HG02763 (cell line): ENCODE measurements around the gene PPP6R2.

Source experiments
- ATAC-seq: cut with Tn5 transposase; IDR thresholded peaks from one replicate; pipeline ENCODE4 v1.9.1; 2021; ENCODE audit warnings: mild to moderate bottlenecking, moderate library complexity; ENCODE audit not compliant: unreplicated experiment

The PPP6R2 gene

DNA sequence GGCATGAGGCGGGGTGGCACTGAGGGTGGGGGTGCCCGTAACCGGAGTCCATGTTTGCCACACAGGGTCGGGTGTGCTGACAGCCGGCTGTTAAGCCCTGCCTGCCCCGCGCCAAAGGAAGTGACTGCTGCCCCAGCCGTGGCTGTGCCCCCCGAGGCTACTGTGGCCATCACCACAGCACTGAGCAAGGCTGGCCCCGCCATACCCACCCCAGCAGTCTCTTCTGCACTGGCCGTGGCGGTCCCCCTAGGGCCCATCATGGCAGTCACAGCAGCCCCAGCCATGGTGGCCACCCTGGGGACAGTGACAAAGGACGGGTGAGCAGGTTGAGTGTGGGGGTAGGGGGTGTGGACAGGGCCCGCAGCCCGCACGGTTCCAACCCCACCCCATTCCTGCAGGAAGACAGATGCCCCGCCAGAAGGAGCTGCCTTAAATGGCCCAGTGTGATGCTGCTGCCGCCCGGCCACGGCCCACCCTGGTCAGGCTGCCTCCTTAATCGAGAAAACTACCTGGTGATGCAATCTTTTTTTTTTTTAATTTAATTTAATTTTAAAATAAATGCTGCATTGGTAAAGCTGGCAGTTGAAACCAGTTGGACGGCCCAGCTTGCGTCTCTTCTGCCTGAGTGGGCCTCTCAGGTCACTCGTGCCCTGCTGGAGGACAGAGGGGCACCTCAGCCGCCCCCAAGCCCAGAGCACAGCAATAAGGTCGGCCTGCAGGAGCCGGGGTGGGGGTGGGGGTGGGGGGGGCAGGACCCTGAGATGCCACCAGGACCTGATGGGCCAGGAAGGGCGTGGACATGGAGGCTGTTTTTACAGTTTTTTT, 100.9 kb downstream of the PPP6R2 start:
- no peak for ATAC-seq

DNA sequence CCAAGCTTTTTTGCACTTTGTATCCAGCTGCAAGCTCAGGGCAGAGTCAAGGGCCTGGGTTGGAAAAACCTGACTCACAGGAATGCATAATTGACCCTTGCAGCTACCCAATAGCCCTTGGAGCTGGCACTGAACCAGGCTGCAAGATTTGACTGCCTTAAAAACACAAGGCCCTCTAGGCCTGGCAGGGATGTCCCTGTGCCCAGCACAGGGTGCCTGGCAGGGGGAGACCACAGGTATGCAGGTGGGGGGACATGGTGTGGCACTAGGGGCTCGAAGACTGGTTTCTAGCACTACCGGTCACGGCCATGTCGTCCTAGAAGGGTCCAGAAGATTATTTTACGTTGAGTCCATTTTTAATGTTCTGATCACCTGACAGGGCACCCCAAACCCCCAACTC, 101.5 kb downstream of the PPP6R2 start:
- no peak for ATAC-seq

GRCh38 chr22:50445071-50445879, 102.1 kb downstream of the PPP6R2 start:
- no peak for ATAC-seq

DNA sequence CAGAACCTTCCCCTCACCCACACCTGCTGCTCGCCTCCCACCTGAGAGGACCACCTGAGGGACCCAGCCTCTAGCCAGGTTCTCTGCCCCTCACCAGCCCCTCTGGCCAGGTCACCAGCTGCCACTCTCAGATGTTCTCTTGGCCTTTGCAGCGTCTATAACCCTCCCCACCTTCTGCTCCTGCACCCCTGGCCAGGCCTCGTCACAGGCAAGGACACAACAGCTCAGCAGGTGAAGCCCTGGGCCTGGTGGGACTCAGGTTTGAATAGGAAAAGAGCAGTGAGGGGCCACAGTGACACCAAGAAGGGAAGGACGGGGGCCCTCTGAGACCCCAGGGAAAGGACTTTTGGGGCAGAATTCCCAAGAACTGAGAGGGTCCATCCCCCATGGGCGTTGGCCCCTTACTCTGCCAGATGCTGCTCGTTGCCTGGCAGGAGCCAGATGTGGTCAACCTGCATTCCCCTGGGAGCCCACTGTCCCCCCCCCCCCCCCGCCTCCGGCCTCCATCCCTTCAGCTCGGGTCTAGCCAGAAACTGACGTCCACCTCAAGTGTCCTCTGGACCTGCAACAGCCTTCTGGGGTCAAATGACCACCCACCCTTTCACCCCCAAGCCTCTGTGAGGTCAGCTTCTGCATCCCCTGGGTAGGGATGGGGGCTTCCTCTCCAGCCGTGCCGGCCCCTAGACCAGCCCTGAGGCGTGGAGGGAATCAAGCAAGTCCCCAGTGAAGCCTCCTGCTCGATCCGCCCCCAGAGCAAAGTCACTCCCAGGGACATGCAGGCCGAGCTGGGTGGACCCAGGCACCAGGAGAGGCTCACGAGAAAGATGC, 103.0 kb downstream of the PPP6R2 start:
- ATAC-seq: no peak

GRCh38 chr22:50446708-50447575, 103.8 kb downstream of the PPP6R2 start:
- ATAC-seq: no peak

- ATAC-seq: no peak
Measured at GRCh38 chr22:50447576-50448551, 104.7 kb downstream of the PPP6R2 start.

DNA sequence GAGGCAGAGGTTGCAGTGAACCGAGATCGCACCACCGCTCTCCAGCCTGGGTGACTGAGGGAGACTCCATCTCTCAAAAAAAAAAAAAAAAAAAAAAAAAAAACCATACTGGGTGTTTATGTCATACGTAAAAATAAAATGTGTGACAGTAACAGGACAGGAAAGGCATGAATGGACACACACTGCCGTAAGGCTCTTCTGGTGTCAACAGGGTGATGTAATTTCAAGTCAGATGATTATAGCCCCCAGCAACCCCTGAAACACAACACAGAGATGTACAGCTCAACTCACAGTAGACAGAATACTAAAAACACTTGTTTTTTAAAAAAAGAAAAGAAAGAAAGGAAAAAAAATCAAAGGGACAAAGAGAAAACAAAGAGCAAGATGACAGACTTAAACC, 109.5 kb downstream of the PPP6R2 start:
- ATAC-seq: no peak

DNA sequence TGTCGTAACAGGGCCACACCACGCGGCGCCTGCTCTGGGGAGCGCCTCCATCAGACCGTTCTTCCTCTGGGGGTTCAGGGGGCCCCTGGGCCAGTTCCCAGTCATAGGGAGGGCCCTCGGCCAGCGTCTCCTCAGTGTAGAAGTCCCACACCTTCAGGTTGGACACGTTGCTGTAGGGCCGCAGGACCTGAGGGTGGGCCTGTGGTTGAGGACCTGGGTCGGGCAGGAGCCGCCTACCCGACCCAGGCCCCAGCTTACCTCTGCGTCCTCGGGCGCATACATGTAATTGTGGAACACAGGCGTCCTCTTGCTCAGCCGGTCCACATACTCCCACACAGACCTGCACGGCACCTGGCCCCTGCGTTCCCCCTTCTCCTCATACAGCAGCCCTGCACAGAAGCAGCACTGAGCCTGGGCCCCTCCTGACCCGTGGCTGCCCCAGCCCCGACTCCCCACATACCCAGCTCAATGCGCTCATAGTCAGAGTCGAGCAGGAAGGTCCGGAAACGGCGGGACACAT, 111.5 kb downstream of the PPP6R2 start:
- no peak for ATAC-seq

DNA sequence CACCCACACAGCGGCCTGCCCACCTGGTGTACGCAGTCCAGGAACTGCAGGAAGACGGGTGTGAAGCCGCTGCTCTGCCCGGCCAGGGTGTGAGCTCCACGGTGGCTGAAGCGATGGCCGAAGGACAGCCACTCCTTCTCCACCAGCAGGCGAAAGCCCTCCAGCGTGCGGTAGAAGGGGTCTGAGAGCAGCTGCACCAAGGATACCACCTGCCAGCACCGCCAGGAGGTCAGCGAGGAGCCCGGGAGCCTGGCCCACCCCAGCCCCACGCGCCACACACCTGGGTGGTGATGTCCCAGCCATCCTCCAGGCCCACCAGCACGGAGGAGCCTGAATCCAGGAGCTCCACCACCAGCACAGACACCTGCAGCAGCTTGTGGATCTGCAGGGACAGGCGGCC, 112.1 kb downstream of the PPP6R2 start:
- ATAC-seq: no peak

- no peak for ATAC-seq
Measured at GRCh38 chr22:50456026-50456425, 112.9 kb downstream of the PPP6R2 start.

GRCh38 chr22:50456466-50457234, 113.5 kb downstream of the PPP6R2 start:
- no peak for ATAC-seq

- no peak for ATAC-seq
Measured at GRCh38 chr22:50459016-50459415, 115.9 kb downstream of the PPP6R2 start.

- no peak for ATAC-seq
Measured at GRCh38 chr22:50459496-50460140, 116.5 kb downstream of the PPP6R2 start.

- no peak for ATAC-seq
Measured at GRCh38 chr22:50460938-50461337, 117.8 kb downstream of the PPP6R2 start.

DNA sequence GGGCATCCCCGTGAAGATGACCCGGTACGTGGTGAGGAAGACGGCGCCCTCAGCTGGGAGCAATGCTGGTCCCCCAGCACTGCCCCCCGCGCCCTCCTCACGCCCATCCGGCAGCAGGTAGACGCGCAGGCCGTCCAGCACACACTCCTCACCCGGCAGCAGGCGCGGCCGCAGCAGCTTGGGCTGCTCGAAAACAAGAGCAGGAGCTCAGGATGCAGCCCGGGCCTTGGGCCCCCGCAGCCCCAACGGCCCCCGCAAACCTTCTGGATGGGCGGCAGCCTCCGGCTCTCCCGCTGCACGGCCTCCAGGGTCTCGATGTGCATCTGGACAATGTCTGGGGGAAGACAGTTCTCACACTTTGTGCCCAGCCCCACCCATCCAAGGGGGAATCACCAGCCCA, 118.4 kb downstream of the PPP6R2 start:
- ATAC-seq: no peak

- no peak for ATAC-seq
Measured at GRCh38 chr22:50461979-50462540, 118.9 kb downstream of the PPP6R2 start.

GRCh38 chr22:50463188-50463900, 120.2 kb downstream of the PPP6R2 start:
- no peak for ATAC-seq
